ENCODE measurements around the gene COX6B1.

Gene COX6B1

GRCh38 chr19:35623327-35624010 is 24.7 kb upstream of the COX6B1 start:
- Histone ChIP-seq H3K4me1 (ENCODE audit: control insufficient read depth, low read depth, low read length) (no peaks in the 10 kb centered on the region), H3K27ac (ENCODE audit: low read depth, low read length) (no peak overlapping the region), H3K18ac (ENCODE audit: low read length) (no peak overlapping the region), H3K4me2 (ENCODE audit: low read length) (no peak overlapping the region), H3K36me3 (ENCODE audit: control insufficient read depth, insufficient read depth, low read length) (peaks cover 6% of the 10 kb centered on the region), H3K23ac (ENCODE audit: low read length) (no peak overlapping the region), H3K4ac (ENCODE audit: low read depth, low read length) (no peak overlapping the region), H3K79me1 (ENCODE audit: low read length) (no peaks in the 10 kb centered on the region), H3K79me2 (ENCODE audit: control insufficient read depth, insufficient read depth, low read length) (no peaks in the 10 kb centered on the region), H3K56ac (ENCODE audit: low read length) (no peak overlapping the region), H4K8ac (ENCODE audit: low read depth, low read length) (no peak overlapping the region), H2BK5ac (ENCODE audit: low read length) (no peak overlapping the region), H2BK120ac (ENCODE audit: low read depth, low read length) (no peak overlapping the region), H2BK15ac (replicated peaks; ENCODE audit: low read depth) (no peak overlapping the region), H3K27me3 (ENCODE audit: insufficient read depth, low read length, poor library complexity) (no peaks in the 10 kb centered on the region), H3K9ac (ENCODE audit: low read length) (no peak overlapping the region), H4K5ac (ENCODE audit: low read length) (no peak overlapping the region), H3K4me3 (ENCODE audit: low read length) (no peak overlapping the region), H2AK5ac (ENCODE audit: low read length) (no peak overlapping the region)
- DNase-seq: no peak
- WGBS (ENCODE audit: extremely low coverage, insufficient coverage, low lambda C conversion rate): no CpG with 5 or more reads among the region's 6 CpGs

GRCh38 chr19:35628264-35628564 is 19.9 kb upstream of the COX6B1 start:
- Histone ChIP-seq H4K8ac (ENCODE audit: low read depth, low read length) (no peak overlapping the region), H3K4me1 (ENCODE audit: control insufficient read depth, low read depth, low read length) (no peaks in the 10 kb centered on the region), H3K4me2 (ENCODE audit: low read length) (peak overlapping the region; percentile 76), H3K18ac (ENCODE audit: low read length) (peak overlapping the region; percentile 83), H3K27ac (ENCODE audit: low read depth, low read length) (peak overlapping the region; percentile 72), H3K79me1 (ENCODE audit: low read length) (peaks cover 2% of the 10 kb centered on the region), H3K36me3 (ENCODE audit: control insufficient read depth, insufficient read depth, low read length) (peaks cover 7% of the 10 kb centered on the region), H3K4ac (ENCODE audit: low read depth, low read length) (peak overlapping the region; percentile 20), H3K56ac (ENCODE audit: low read length) (peak overlapping the region; percentile 78), H4K5ac (ENCODE audit: low read length) (no peak overlapping the region), H2BK15ac (replicated peaks; ENCODE audit: low read depth) (no peak overlapping the region), H2BK120ac (ENCODE audit: low read depth, low read length) (no peak overlapping the region), H3K9ac (ENCODE audit: low read length) (peak overlapping the region; percentile 83), H3K4me3 (ENCODE audit: low read length) (peak overlapping the region; percentile 69), H2AK5ac (ENCODE audit: low read length) (no peak overlapping the region), H2BK5ac (ENCODE audit: low read length) (no peak overlapping the region), H3K27me3 (ENCODE audit: insufficient read depth, low read length, poor library complexity) (no peaks in the 10 kb centered on the region), H3K79me2 (ENCODE audit: control insufficient read depth, insufficient read depth, low read length) (peaks cover 2% of the 10 kb centered on the region), H3K23ac (ENCODE audit: low read length) (no peak overlapping the region)
- DNase-seq: no peak
- WGBS (ENCODE audit: extremely low coverage, insufficient coverage, low lambda C conversion rate): no CpG with 5 or more reads among the region's 9 CpGs

- peak within 1 kb of the TSS; percentile 86 for H3K4me2 ChIP-seq (ENCODE audit: low read length)
- no peaks in the 10 kb centered on the region for H3K27me3 ChIP-seq (ENCODE audit: insufficient read depth, low read length, poor library complexity)
- H2AK5ac ChIP-seq (ENCODE audit: low read length): no peak within 1 kb of the TSS
- H4K5ac ChIP-seq (ENCODE audit: low read length): no peak within 1 kb of the TSS
- H3K4ac ChIP-seq (ENCODE audit: low read depth, low read length): peak within 1 kb of the TSS; percentile 77
- peak within 1 kb of the TSS; percentile 88 for H3K9ac ChIP-seq (ENCODE audit: low read length)
- H3K27ac ChIP-seq (ENCODE audit: low read depth, low read length): peak within 1 kb of the TSS; percentile 72
- H3K56ac ChIP-seq (ENCODE audit: low read length): peak within 1 kb of the TSS; percentile 89
- peaks cover 7% of the 10 kb centered on the region for H3K36me3 ChIP-seq (ENCODE audit: control insufficient read depth, insufficient read depth, low read length)
- H3K79me2 ChIP-seq (ENCODE audit: control insufficient read depth, insufficient read depth, low read length): peaks cover 2% of the 10 kb centered on the region
- peak; percentile 100 for DNase-seq
- WGBS (ENCODE audit: extremely low coverage, insufficient coverage, low lambda C conversion rate): no CpG with 5 or more reads among the region's 56 CpGs
- no peak within 1 kb of the TSS for H2BK5ac ChIP-seq (ENCODE audit: low read length)
- peak within 1 kb of the TSS; percentile 96 for H3K4me3 ChIP-seq (ENCODE audit: low read length)
- no peak within 1 kb of the TSS for H2BK15ac ChIP-seq (replicated peaks; ENCODE audit: low read depth)
- H3K4me1 ChIP-seq (ENCODE audit: control insufficient read depth, low read depth, low read length): no peaks in the 10 kb centered on the region
- H3K23ac ChIP-seq (ENCODE audit: low read length): no peak within 1 kb of the TSS
- peak within 1 kb of the TSS; percentile 83 for H3K18ac ChIP-seq (ENCODE audit: low read length)
- peaks cover 2% of the 10 kb centered on the region for H3K79me1 ChIP-seq (ENCODE audit: low read length)
- H4K8ac ChIP-seq (ENCODE audit: low read depth, low read length): no peak within 1 kb of the TSS
- H2BK120ac ChIP-seq (ENCODE audit: low read depth, low read length): no peak within 1 kb of the TSS
These were observed 19.4 kb upstream of the COX6B1 start, which contains the start of gene RBM42 for GRCh38 chr19:35628565-35629331. RBM42 (plus strand) TSS chr19:35629036; CDS start chr19:35629154, 118 bp downstream.

GRCh38 chr19:35629332-35629633 is 18.8 kb upstream of the COX6B1 start:
- no peak for DNase-seq
- Histone ChIP-seq H2AK5ac (ENCODE audit: low read length) (no peak overlapping the region), H3K36me3 (ENCODE audit: control insufficient read depth, insufficient read depth, low read length) (peaks cover 8% of the 10 kb centered on the region), H3K18ac (ENCODE audit: low read length) (peak overlapping the region; percentile 44), H3K79me2 (ENCODE audit: control insufficient read depth, insufficient read depth, low read length) (peaks cover 2% of the 10 kb centered on the region), H3K4me3 (ENCODE audit: low read length) (peak overlapping the region; percentile 96), H3K56ac (ENCODE audit: low read length) (peak overlapping the region; percentile 89), H3K4me1 (ENCODE audit: control insufficient read depth, low read depth, low read length) (no peaks in the 10 kb centered on the region), H3K27me3 (ENCODE audit: insufficient read depth, low read length, poor library complexity) (no peaks in the 10 kb centered on the region), H2BK15ac (replicated peaks; ENCODE audit: low read depth) (no peak overlapping the region), H2BK120ac (ENCODE audit: low read depth, low read length) (no peak overlapping the region), H3K4me2 (ENCODE audit: low read length) (peak overlapping the region; percentile 86), H3K9ac (ENCODE audit: low read length) (peak overlapping the region; percentile 88), H4K5ac (ENCODE audit: low read length) (no peak overlapping the region), H4K8ac (ENCODE audit: low read depth, low read length) (no peak overlapping the region), H2BK5ac (ENCODE audit: low read length) (no peak overlapping the region), H3K4ac (ENCODE audit: low read depth, low read length) (peak overlapping the region; percentile 77), H3K79me1 (ENCODE audit: low read length) (peaks cover 2% of the 10 kb centered on the region), H3K23ac (ENCODE audit: low read length) (no peak overlapping the region), H3K27ac (ENCODE audit: low read depth, low read length) (no peak overlapping the region)
- WGBS (ENCODE audit: extremely low coverage, insufficient coverage, low lambda C conversion rate): no CpG with 5 or more reads among the region's 15 CpGs

GRCh38 chr19:35633727-35634440 is 14.2 kb upstream of the COX6B1 start:
- no peak overlapping the region for H2BK15ac ChIP-seq (replicated peaks; ENCODE audit: low read depth)
- H3K4me2 ChIP-seq (ENCODE audit: low read length): no peak overlapping the region
- H4K8ac ChIP-seq (ENCODE audit: low read depth, low read length): no peak overlapping the region
- H3K79me1 ChIP-seq (ENCODE audit: low read length): peaks cover 2% of the 10 kb centered on the region
- no peaks in the 10 kb centered on the region for H3K27me3 ChIP-seq (ENCODE audit: insufficient read depth, low read length, poor library complexity)
- peaks cover 14% of the 10 kb centered on the region for H3K36me3 ChIP-seq (ENCODE audit: control insufficient read depth, insufficient read depth, low read length)
- no peak overlapping the region for H2BK5ac ChIP-seq (ENCODE audit: low read length)
- no peak overlapping the region for H3K18ac ChIP-seq (ENCODE audit: low read length)
- no peak overlapping the region for H3K27ac ChIP-seq (ENCODE audit: low read depth, low read length)
- H3K4me1 ChIP-seq (ENCODE audit: control insufficient read depth, low read depth, low read length): no peaks in the 10 kb centered on the region
- H3K4me3 ChIP-seq (ENCODE audit: low read length): no peak overlapping the region
- no peak overlapping the region for H4K5ac ChIP-seq (ENCODE audit: low read length)
- peaks cover 2% of the 10 kb centered on the region for H3K79me2 ChIP-seq (ENCODE audit: control insufficient read depth, insufficient read depth, low read length)
- no peak overlapping the region for H2BK120ac ChIP-seq (ENCODE audit: low read depth, low read length)
- no peak overlapping the region for H3K23ac ChIP-seq (ENCODE audit: low read length)
- WGBS (ENCODE audit: extremely low coverage, insufficient coverage, low lambda C conversion rate): no CpG with 5 or more reads among the region's 29 CpGs
- H3K4ac ChIP-seq (ENCODE audit: low read depth, low read length): no peak overlapping the region
- no peak overlapping the region for H3K56ac ChIP-seq (ENCODE audit: low read length)
- no peak overlapping the region for H3K9ac ChIP-seq (ENCODE audit: low read length)
- H2AK5ac ChIP-seq (ENCODE audit: low read length): no peak overlapping the region
- DNase-seq: no peak
